HFF-Myc (cell line): ENCODE data around the gene TUFM.

Source experiments
- DNase-seq: peaks from one replicate; pipeline ENCODE4 v3.0.0-alpha.2; 2011; ENCODE audit warnings: low read depth; ENCODE audit errors: extremely low read depth
- H3K4me3 ChIP-seq: replicated peaks from 2 replicates; pipeline ENCODE4 v1.5.1; 2011; ENCODE audit warnings: low read depth, mild to moderate bottlenecking, control low read depth, low read length
- TF ChIP-seq, protein P1 (sequence below): IDR thresholded peaks from 2 replicates; pipeline ENCODE4 v1.5.1; 2012; ENCODE audit warnings: mild to moderate bottlenecking, low read depth, low read length, control low read depth; ENCODE audit errors: missing control alignments

The TUFM gene

DNA sequence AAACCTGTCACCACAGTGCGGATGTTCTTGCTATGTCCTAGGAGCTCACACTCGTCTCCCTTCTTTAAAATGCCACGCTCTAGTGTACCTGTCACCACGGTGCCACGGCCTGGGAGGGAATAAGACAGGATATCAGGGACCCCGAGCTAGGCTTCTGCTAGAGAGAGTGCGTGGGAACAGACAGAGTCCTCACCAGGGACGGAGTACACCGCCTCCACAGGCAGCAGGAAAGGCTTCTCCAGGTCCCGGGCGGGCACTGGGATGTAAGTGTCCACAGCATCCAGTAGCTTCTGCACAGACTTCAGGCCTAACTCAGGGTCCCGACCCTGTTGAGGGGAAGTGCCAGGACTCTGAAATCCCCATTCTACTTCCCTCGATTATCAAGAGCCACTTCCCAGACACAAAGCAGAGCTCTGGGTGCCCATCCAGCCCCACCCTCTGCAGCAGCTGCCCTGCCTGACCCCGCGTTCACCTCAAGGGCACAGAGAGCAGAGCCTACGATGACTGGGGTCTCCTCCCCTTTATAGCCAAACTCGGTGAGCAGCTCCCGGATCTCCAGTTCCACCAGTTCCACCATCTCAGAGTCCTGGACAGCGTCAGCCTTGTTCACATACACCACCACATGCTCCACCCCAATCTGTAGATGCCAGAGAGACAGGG, 1.8 kb downstream of the TUFM start:
- TF ChIP-seq, protein P1, sequence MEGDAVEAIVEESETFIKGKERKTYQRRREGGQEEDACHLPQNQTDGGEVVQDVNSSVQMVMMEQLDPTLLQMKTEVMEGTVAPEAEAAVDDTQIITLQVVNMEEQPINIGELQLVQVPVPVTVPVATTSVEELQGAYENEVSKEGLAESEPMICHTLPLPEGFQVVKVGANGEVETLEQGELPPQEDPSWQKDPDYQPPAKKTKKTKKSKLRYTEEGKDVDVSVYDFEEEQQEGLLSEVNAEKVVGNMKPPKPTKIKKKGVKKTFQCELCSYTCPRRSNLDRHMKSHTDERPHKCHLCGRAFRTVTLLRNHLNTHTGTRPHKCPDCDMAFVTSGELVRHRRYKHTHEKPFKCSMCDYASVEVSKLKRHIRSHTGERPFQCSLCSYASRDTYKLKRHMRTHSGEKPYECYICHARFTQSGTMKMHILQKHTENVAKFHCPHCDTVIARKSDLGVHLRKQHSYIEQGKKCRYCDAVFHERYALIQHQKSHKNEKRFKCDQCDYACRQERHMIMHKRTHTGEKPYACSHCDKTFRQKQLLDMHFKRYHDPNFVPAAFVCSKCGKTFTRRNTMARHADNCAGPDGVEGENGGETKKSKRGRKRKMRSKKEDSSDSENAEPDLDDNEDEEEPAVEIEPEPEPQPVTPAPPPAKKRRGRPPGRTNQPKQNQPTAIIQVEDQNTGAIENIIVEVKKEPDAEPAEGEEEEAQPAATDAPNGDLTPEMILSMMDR, result no peak
- H3K4me3 ChIP-seq, result peak overlapping the region; percentile 75
- DNase-seq, result no peak

DNA sequence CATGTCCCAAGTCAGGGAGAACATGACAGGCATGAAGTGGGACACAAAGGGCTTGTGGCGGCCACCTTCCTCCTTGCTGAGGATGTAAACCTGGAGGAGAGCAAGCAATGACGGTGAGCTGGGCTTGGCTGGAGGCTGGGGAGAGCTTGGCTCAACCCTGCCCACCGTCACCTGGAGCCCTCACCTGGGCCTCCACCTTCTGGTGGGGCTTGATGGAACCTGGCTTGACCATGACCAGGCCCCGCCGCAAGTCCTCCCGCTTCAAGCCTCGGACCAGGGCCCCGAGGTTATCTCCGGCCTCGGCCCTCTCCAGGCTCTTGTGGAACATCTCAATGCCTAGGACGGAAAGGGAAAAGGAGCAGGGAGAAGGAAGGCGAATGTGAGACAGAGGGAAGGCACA, 2.4 kb downstream of the TUFM start:
- DNase-seq, result no peak
- TF ChIP-seq, protein P1, result no peak
- no peak overlapping the region for H3K4me3 ChIP-seq

DNA sequence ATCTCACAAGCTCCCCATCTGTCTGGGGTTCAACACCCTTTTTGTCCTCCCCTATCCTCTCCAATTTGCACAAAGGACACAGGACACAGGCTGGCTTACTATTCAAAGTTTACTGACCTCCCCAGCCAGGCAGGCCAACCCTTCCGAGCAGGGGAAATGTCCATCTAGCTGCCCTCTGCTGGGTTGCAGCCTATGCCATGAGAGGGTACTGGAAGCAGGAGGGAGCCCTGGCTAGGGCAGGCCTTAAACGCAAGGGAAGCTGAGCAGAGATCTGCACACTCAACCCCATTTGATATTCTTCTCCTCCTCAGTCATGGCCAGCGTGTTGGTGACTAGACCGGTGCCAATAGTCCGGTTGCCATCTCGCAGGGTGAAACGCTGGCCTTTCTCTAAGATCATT, 3.5 kb downstream of the TUFM start:
- TF ChIP-seq, protein P1, result no peak
- no peak overlapping the region for H3K4me3 ChIP-seq
- no peak for DNase-seq

DNA sequence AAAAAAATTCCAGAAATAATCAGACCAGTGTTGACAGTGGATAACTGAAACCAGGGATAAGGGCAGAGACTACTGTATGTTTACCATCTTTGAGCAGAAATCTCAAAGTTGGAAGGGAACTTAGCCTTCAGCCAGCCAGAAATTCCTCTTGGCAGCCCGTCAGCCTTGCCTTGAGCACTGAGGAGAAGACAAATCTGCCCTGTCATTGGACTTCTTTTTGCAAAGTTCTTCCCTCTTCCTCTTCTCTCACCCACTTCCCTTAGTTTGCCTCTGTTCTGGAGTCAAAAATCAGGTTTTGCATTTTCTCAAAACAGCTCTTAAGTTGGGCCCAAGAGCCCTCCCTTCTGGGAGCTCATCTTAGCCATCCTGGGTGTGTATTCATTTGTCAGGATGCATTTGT, 6.2 kb downstream of the TUFM start:
- H3K4me3 ChIP-seq, result no peak overlapping the region
- DNase-seq, result no peak
- TF ChIP-seq, protein P1, result no peak

DNA sequence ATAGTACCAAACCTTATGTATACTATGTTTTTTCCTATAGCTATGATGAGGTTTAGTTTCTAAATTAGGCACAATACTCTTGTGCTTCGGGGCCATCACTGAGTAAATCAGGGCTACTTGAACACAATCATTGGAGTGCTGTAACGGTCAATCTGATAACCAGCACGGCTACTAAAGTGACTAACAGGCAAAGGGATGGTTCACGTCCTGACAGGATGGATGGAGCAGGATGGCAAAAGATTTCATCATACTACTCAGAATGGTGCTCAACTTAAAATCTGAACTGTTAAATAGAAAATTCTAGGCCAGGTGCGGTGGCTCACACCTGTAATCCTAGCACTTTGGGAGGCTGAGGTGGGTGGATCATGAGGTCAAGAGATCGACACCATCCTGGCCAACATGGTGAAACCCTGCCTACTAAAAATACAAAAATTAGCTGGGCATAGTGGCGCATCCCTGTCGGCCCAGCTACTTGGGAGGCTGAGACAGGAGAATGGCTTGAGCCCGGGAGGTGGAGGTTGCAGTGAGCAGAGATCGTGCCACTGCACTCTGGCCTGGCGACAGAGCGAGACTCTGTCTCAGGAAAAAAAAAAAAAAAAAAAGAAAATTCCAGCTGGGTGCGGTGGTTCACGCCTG, 7.0 kb downstream of the TUFM start:
- H3K4me3 ChIP-seq, result no peak overlapping the region
- TF ChIP-seq, protein P1, result no peak
- DNase-seq, result no peak

DNA sequence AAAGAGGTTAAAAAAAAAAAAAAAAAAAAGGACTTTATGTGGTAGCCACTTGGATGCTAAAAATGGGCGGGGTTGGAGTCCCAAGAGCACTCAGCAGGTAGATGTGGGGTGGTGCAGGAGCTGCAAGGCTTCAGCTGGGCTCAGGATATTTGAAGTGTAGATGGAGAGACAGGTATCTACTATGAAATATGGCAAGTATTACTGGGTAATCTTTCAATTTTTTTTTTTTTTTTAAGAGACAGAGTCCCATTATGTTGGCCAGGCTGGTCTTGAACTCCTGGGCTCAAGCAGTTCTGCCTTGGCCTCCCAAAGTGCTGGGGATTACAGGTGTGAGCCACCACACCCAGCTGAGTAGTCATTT, 7.6 kb downstream of the TUFM start:
- DNase-seq, result no peak
- no peak overlapping the region for H3K4me3 ChIP-seq
- TF ChIP-seq, protein P1, result no peak
